ENCODE results near the gene NFKBIE. TPM values are rescaled to one million over a fixed set of nuclear protein-coding genes. Genes with fewer than 3 reads are reported as not detected.

Gene NFKBIE
- total RNA-seq, 2 experiments from 2014 or later, result 9.1 to 9.6 TPM

DNA sequence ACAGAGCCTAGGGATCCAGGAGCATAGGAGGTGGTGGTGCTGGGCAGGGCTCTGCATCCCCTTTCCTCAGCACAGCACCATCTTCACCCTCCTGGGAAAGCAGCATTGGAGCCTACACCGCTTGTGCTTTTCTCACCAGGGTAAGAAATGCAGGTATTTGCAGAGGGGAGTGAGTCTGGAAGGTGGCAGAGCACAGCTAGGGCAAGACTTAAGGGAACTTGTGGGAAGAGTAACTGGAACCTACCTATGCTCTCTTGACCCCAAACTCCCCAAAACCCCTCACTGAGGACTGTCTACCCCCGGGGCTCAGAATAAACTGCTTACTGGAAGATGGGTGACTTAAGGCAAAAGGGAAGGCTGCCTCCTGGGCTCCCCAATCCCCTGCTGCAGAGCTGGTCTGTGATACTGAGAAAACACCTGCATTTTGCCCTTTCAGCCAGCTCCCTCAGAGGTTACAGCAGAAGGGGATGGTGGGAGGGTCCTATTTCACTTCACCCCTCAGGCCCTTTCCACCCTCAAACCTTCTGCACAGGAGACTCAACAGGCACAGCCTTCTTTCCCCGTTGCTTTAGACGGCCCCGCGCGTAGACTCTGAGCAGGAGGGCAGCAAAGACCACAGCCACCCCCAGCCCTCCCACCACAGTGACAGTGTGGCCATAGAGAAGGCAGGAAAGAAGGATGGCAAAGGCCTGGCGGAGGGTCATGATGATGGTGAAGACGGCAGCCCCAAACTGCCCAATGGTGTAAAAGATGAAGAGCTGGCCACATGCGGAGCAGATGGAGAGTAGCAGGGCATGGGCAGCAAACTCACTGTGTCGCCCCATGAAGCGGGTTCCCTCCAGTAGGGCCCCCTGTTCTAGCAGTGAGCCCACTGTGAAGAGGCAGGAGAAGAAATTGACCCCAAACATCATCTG is 10.9 kb downstream of the NFKBIE start:
- peaks cover 47% of the 10 kb centered on the region for H3K36me3 Mint-ChIP-seq (ENCODE audit: low read depth)
- peaks cover 73% of the 10 kb centered on the region for H3K4me1 Mint-ChIP-seq (ENCODE audit: low read depth)
- no peaks in the 10 kb centered on the region for H3K9me3 Mint-ChIP-seq
- H3K27ac Mint-ChIP-seq, result peak overlapping the region; percentile 32
- intact Hi-C loops (cut with micrococcal nuclease), result no loop called here
- no peaks in the 10 kb centered on the region for H3K27me3 Mint-ChIP-seq (ENCODE audit: low read depth)
- no peak for DNase-seq
- peak overlapping the region; percentile 12 for H3K4me3 Mint-ChIP-seq
- CTCF ChIA-PET, result interaction anchor here (0.7 to 6.0 kb wide), 9 partner anchors 9 to 83 kb away, joined by 3 to 66 read pairs (median 4); partner anchors contain the start of gene HSP90AB1

DNA sequence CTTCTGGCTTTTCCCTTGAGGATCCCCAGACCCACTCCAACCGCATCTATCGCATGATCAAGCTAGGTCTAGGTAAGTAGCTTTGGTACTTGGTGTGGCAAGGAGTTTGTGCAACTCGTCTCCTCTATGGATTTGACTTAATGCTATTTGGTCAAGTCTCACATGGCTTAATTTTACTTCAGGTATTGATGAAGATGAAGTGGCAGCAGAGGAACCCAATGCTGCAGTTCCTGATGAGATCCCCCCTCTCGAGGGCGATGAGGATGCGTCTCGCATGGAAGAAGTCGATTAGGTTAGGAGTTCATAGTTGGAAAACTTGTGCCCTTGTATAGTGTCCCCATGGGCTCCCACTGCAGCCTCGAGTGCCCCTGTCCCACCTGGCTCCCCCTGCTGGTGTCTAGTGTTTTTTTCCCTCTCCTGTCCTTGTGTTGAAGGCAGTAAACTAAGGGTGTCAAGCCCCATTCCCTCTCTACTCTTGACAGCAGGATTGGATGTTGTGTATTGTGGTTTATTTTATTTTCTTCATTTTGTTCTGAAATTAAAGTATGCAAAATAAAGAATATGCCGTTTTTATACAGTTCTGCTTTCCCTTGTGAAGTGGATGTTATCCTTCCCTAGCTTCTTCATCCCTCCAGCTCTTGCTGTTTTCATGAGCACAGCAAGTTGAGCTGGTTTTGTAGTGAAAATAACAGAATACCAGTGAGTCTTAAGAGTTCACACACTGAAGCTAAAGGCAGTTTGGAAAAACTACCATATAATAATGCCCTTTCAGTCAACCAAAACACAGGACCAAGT is 11.8 kb downstream of the NFKBIE start:
- intact Hi-C loops (cut with micrococcal nuclease), result no loop called here

DNA sequence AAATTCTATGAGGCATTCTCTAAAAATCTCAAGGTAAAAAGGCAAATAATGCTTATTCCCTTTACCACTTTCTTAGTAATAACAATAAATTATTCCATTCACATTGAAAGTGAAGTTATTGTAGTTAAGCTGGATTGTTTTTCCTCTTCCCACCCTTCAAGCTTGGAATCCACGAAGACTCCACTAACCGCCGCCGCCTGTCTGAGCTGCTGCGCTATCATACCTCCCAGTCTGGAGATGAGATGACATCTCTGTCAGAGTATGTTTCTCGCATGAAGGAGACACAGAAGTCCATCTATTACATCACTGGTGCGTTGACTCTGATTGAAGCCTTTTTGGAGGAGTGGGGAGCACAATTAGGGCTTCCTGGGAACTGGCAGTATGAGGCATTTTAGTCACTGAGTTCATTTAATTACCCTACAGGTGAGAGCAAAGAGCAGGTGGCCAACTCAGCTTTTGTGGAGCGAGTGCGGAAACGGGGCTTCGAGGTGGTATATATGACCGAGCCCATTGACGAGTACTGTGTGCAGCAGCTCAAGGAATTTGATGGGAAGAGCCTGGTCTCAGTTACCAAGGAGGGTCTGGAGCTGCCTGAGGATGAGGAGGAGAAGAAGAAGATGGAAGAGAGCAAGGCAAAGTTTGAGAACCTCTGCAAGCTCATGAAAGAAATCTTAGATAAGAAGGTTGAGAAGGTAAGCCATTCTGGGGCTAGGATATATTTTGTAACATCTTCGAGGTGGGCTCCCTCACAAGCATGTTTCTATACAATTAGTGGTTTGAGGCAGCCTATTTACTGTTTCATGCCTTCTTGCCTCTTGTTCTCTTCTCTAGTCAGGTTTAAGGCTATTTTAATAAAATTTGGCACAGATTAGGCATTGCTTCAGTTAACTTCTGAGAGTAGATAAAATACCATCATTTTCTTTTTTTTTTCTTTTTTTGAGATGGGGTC is 13.5 kb downstream of the NFKBIE start:
- H3K4me1 Mint-ChIP-seq (ENCODE audit: low read depth), result peaks cover 76% of the 10 kb centered on the region

More for the DNA sequence above, 11.8 kb downstream of the NFKBIE start:
- H3K36me3 Mint-ChIP-seq (ENCODE audit: low read depth), result peaks cover 54% of the 10 kb centered on the region
- DNase-seq, result peak; percentile 77
- H3K4me1 Mint-ChIP-seq (ENCODE audit: low read depth), result peaks cover 82% of the 10 kb centered on the region
- H3K27ac Mint-ChIP-seq, result peak overlapping the region; percentile 62
- H3K4me3 Mint-ChIP-seq, result no peak overlapping the region
- CTCF ChIA-PET, result interaction anchor here (1.0 to 6.0 kb wide), 4 partner anchors 8 to 80 kb away, joined by 3 to 66 read pairs (median 4); partner anchors contain the start of gene HSP90AB1
- no peaks in the 10 kb centered on the region for H3K27me3 Mint-ChIP-seq (ENCODE audit: low read depth)
- no peaks in the 10 kb centered on the region for H3K9me3 Mint-ChIP-seq

DNA sequence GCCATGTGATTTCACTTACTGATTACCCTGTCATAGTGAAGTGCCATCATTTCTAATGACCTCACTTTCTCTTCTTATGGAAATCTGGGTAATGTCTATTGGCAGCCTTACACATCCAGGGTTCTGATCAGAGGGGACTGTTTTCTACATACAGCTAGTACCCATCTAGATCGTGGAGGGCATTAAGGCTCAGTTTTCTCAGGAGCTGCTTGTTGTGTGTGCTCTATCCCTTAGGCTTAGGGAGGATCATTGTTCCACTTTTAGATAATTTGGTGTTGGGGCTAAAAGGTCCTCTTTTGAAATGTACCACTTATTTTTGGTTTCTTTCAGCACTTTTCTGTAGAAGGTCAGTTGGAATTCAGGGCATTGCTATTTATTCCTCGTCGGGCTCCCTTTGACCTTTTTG is 14.6 kb downstream of the NFKBIE start:
- DNase-seq, result no peak
- Mint-ChIP-seq H3K4me3 (peak overlapping the region; percentile 16), H3K27ac (peak overlapping the region; percentile 97), H3K27me3 (ENCODE audit: low read depth) (peaks cover 4% of the 10 kb centered on the region), H3K36me3 (ENCODE audit: low read depth) (peaks cover 71% of the 10 kb centered on the region), H3K9me3 (no peaks in the 10 kb centered on the region), H3K4me1 (ENCODE audit: low read depth) (peaks cover 69% of the 10 kb centered on the region)
- CTCF ChIA-PET, result interaction anchor here (0.6 to 0.7 kb wide), 3 partner anchors 12 to 157 kb away, joined by 3 read pairs; no protein-coding TSS in a partner anchor
- intact Hi-C loops (cut with micrococcal nuclease), result no loop called here

More for the DNA sequence above, 13.5 kb downstream of the NFKBIE start:
- peak overlapping the region; percentile 97 for H3K27ac Mint-ChIP-seq
- peaks cover 69% of the 10 kb centered on the region for H3K36me3 Mint-ChIP-seq (ENCODE audit: low read depth)
- no peak for DNase-seq
- intact Hi-C loops (cut with micrococcal nuclease), result no loop called here
- peaks cover 2% of the 10 kb centered on the region for H3K27me3 Mint-ChIP-seq (ENCODE audit: low read depth)
- H3K9me3 Mint-ChIP-seq, result no peaks in the 10 kb centered on the region
- H3K4me3 Mint-ChIP-seq, result peak overlapping the region; percentile 10
- CTCF ChIA-PET, result interaction anchor here (0.7 to 0.9 kb wide), 2 partner anchors 27 to 29 kb away, joined by 3 read pairs; partner anchors contain the start of gene SLC29A1

DNA sequence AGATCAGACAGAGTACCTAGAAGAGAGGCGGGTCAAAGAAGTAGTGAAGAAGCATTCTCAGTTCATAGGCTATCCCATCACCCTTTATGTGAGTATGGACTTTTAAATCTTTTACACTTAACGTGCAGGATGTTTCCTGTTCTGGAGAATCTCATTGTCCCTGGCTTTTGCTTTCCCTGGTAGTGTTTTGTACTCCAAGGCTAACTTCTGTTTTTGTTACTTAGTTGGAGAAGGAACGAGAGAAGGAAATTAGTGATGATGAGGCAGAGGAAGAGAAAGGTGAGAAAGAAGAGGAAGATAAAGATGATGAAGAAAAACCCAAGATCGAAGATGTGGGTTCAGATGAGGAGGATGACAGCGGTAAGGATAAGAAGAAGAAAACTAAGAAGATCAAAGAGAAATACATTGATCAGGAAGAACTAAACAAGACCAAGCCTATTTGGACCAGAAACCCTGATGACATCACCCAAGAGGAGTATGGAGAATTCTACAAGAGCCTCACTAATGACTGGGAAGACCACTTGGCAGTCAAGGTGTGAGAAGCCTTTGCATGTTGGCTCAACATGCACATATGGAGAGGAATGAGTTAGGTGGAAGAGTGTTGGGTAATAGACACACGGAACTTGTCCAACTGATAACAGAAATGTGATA is 15.2 kb downstream of the NFKBIE start:
- Mint-ChIP-seq H3K4me1 (ENCODE audit: low read depth) (peaks cover 69% of the 10 kb centered on the region), H3K9me3 (no peaks in the 10 kb centered on the region), H3K27me3 (ENCODE audit: low read depth) (peaks cover 4% of the 10 kb centered on the region), H3K36me3 (ENCODE audit: low read depth) (peaks cover 71% of the 10 kb centered on the region), H3K4me3 (peak overlapping the region; percentile 95), H3K27ac (peak overlapping the region; percentile 97)
- no peak for DNase-seq
- intact Hi-C loops (cut with micrococcal nuclease), result no loop called here
- CTCF ChIA-PET, result interaction anchor here (0.7 kb wide), 1 partner anchor 11 kb away, joined by 3 read pairs; no protein-coding TSS in a partner anchor

DNA sequence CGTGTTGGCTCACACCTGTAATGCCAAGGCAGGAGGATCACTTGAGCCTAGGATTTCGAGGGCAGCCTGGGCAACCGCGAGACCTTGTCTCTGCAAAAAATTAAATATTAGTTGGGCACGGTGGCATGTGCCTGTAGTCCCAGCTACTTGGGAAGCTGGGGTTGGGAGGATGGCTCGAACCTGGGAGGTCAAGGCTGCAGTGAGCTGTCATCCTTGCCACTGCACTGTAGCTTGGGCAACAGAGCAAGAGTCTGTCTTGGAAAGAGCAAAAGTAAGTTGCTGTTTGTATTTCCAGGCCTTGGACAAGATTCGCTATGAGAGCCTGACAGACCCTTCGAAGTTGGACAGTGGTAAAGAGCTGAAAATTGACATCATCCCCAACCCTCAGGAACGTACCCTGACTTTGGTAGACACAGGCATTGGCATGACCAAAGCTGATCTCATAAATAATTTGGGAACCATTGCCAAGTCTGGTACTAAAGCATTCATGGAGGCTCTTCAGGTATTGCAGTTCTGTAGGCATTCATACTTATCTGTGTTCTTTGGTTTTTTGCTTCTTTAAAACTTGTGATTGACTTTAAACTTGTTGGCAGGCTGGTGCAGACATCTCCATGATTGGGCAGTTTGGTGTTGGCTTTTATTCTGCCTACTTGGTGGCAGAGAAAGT is 16.1 kb downstream of the NFKBIE start:
- DNase-seq, result no peak
- Mint-ChIP-seq H3K27ac (peak overlapping the region; percentile 97), H3K4me1 (ENCODE audit: low read depth) (peaks cover 65% of the 10 kb centered on the region), H3K27me3 (ENCODE audit: low read depth) (peaks cover 4% of the 10 kb centered on the region), H3K4me3 (peak overlapping the region; percentile 95), H3K36me3 (ENCODE audit: low read depth) (peaks cover 68% of the 10 kb centered on the region), H3K9me3 (no peaks in the 10 kb centered on the region)
- CTCF ChIA-PET, result interaction anchor here (8.0 kb wide), 1 partner anchor 6 kb away, joined by 66 read pairs; the partner anchor contains the start of gene SLC35B2
- intact Hi-C loops (cut with micrococcal nuclease), result no loop called here

GRCh38 chr6:44248579-44248978 is 16.8 kb downstream of the NFKBIE start:
- Mint-ChIP-seq H3K27me3 (ENCODE audit: low read depth) (peaks cover 4% of the 10 kb centered on the region), H3K27ac (peak overlapping the region; percentile 97), H3K36me3 (ENCODE audit: low read depth) (peaks cover 67% of the 10 kb centered on the region), H3K9me3 (no peaks in the 10 kb centered on the region), H3K4me3 (peak overlapping the region; percentile 95), H3K4me1 (ENCODE audit: low read depth) (peaks cover 61% of the 10 kb centered on the region)
- CTCF ChIA-PET, result interaction anchor here (0.5 to 8.0 kb wide), 3 partner anchors 7 to 81 kb away, joined by 3 to 66 read pairs (median 6); partner anchors contain the start of gene SLC35B2
- intact Hi-C loops (cut with micrococcal nuclease), result no loop called here
- no peak for DNase-seq

GRCh38 chr6:44247338-44248302 is 17.7 kb downstream of the NFKBIE start:
- Mint-ChIP-seq H3K4me1 (ENCODE audit: low read depth) (peaks cover 52% of the 10 kb centered on the region), H3K27ac (peak overlapping the region; percentile 97)
- intact Hi-C loops (cut with micrococcal nuclease), result loop anchor here (1.0 kb wide), 3 partner anchors 9 to 66 kb away; partner anchors contain the start of genes AARS2 and SLC29A1

DNA sequence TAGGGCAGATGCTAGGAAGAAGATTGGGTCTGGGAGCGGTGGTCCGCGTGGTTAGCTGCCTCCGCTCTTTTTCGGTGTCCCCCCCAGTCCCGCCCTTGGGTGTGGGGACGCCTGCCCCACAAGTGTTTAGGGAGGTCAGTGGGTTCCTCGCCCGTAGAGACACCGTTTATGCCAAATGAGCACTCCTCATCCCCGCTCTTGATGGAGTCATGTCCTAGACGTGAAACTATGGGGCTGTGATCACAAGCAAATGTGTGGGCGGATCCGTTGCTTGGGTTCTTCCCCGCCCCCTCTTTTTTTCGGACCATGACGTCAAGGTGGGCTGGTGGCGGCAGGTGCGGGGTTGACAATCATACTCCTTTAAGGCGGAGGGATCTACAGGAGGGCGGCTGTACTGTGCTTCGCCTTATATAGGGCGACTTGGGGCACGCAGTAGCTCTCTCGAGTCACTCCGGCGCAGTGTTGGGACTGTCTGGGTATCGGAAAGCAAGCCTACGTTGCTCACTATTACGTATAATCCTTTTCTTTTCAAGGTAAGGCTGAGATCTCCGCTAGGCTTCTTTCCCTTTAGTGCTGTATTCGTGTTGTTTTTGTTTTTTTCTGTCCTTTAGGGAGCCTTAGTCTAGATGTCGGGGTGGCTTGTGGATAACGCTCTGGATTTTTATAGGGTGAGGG is 18.6 kb downstream of the NFKBIE start, which contains the start of gene HSP90AB1:
TSS of gene HSP90AB1 (plus strand) at position 439 of the 675 bp plus-strand sequence. CDS start 1,529 bp downstream, outside the sequence.
- Mint-ChIP-seq H3K9me3 (no peaks in the 10 kb centered on the region), H3K36me3 (ENCODE audit: low read depth) (peaks cover 50% of the 10 kb centered on the region), H3K27me3 (ENCODE audit: low read depth) (peaks cover 4% of the 10 kb centered on the region), H3K4me1 (ENCODE audit: low read depth) (peaks cover 46% of the 10 kb centered on the region), H3K27ac (peak within 1 kb of the TSS; percentile 97), H3K4me3 (peak within 1 kb of the TSS; percentile 95)
- intact Hi-C loops (cut with micrococcal nuclease), result loop anchor here (1.0 kb wide), 8 partner anchors 9 to 617 kb away; partner anchors contain the start of genes AARS2, GTPBP2, NFKBIE and SLC29A1
- DNase-seq, result peak; percentile 99
- CTCF ChIA-PET, result interaction anchor here (1.2 to 8.0 kb wide), 7 partner anchors 9 to 74 kb away, joined by 3 to 66 read pairs (median 5); partner anchors contain the start of gene SLC35B2

More at GRCh38 chr6:44247338-44248302, 17.7 kb downstream of the NFKBIE start:
- peak; percentile 92 for DNase-seq
- H3K9me3 Mint-ChIP-seq, result no peaks in the 10 kb centered on the region
- CTCF ChIA-PET, result interaction anchor here (1.3 to 8.0 kb wide), 6 partner anchors 8 to 75 kb away, joined by 3 to 66 read pairs (median 6); partner anchors contain the start of gene SLC35B2
- peaks cover 57% of the 10 kb centered on the region for H3K36me3 Mint-ChIP-seq (ENCODE audit: low read depth)
- H3K27me3 Mint-ChIP-seq (ENCODE audit: low read depth), result peaks cover 4% of the 10 kb centered on the region
- H3K4me3 Mint-ChIP-seq, result peak overlapping the region; percentile 95
